ENCODE data around the gene CELF4. TPM values are rescaled to one million over a fixed set of nuclear protein-coding genes. Genes with fewer than 3 reads are reported as not detected.

CELF4 gene
- total and polyA plus RNA-seq, 2 experiments from 2014 or later = 0.24 TPM; not detected in 1

- H2AFZ ChIP-seq = no peak overlapping the region
- H3F3A ChIP-seq (ENCODE audit: insufficient read depth) = no peaks in the 10 kb centered on the region
- H3K79me2 ChIP-seq (ENCODE audit: insufficient read depth) = no peaks in the 10 kb centered on the region
- H3K36me3 ChIP-seq (ENCODE audit: low read depth) = no peaks in the 10 kb centered on the region
- H3K27ac ChIP-seq = no peak overlapping the region
- no peaks in the 10 kb centered on the region for H3K9me3 ChIP-seq (ENCODE audit: low read depth)
- H3K4me3 ChIP-seq = no peak overlapping the region
- TF ChIP-seq EZH2phosphoT487 (IDR thresholded peaks at IDR 0.05; ENCODE audit: insufficient read depth, low read depth) (no peak), EZH2 (IDR thresholded peaks at IDR 0.05; ENCODE audit: insufficient read depth, poor library complexity, severe bottlenecking) (no peak)
- H3K4me2 ChIP-seq (ENCODE audit: unreplicated experiment) = no peak overlapping the region
- no peaks in the 10 kb centered on the region for H3K9me2 ChIP-seq (ENCODE audit: insufficient read depth)
- no peak for DNase-seq
- 61 to 63% methylated on average over 10 of the region's 10 CpGs for WGBS, 2 experiments (ENCODE audit: low coverage in 1 of 2, low lambda C conversion rate in 2 of 2, missing lambda C conversion rate in 2 of 2)
- in situ Hi-C loops (cut with MboI) = no loop called here
- no peaks in the 10 kb centered on the region for H3K27me3 ChIP-seq (replicated peaks; ENCODE audit: insufficient read depth)
- H4K20me1 ChIP-seq (ENCODE audit: insufficient read depth) = no peaks in the 10 kb centered on the region
- no peaks in the 10 kb centered on the region for H3K4me1 ChIP-seq (ENCODE audit: insufficient read depth)
- no peak overlapping the region for H3K9ac ChIP-seq
Observed at GRCh38 chr18:37320317-37320716, 245.3 kb downstream of the CELF4 start.

- DNase-seq = no peak
- H4K20me1 ChIP-seq (ENCODE audit: insufficient read depth) = no peaks in the 10 kb centered on the region
- no peak overlapping the region for H3K27ac ChIP-seq
- in situ Hi-C loops (cut with MboI) = no loop called here
- H2AFZ ChIP-seq = no peak overlapping the region
- TF ChIP-seq EZH2phosphoT487 (IDR thresholded peaks at IDR 0.05; ENCODE audit: insufficient read depth, low read depth) (no peak), EZH2 (IDR thresholded peaks at IDR 0.05; ENCODE audit: insufficient read depth, poor library complexity, severe bottlenecking) (no peak)
- no peaks in the 10 kb centered on the region for H3K27me3 ChIP-seq (replicated peaks; ENCODE audit: insufficient read depth)
- H3K4me2 ChIP-seq (ENCODE audit: unreplicated experiment) = no peak overlapping the region
- no peak overlapping the region for H3K4me3 ChIP-seq
- no peak overlapping the region for H3K9ac ChIP-seq
- H3K4me1 ChIP-seq (ENCODE audit: insufficient read depth) = no peaks in the 10 kb centered on the region
- H3K36me3 ChIP-seq (ENCODE audit: low read depth) = no peaks in the 10 kb centered on the region
- WGBS, 2 experiments (ENCODE audit: low coverage in 1 of 2, low lambda C conversion rate in 2 of 2, missing lambda C conversion rate in 2 of 2) = 76 to 82% methylated on average over 16 of the region's 16 CpGs
- no peaks in the 10 kb centered on the region for H3F3A ChIP-seq (ENCODE audit: insufficient read depth)
- H3K79me2 ChIP-seq (ENCODE audit: insufficient read depth) = no peaks in the 10 kb centered on the region
- H3K9me2 ChIP-seq (ENCODE audit: insufficient read depth) = no peaks in the 10 kb centered on the region
- no peaks in the 10 kb centered on the region for H3K9me3 ChIP-seq (ENCODE audit: low read depth)
Observed at GRCh38 chr18:37318360-37319355, 246.9 kb downstream of the CELF4 start.

- in situ Hi-C loops (cut with MboI) = no loop called here
- WGBS, 2 experiments (ENCODE audit: low coverage in 1 of 2, low lambda C conversion rate in 2 of 2, missing lambda C conversion rate in 2 of 2) = 75 to 76% methylated on average over 2 of the region's 2 CpGs
- no peaks in the 10 kb centered on the region for H3F3A ChIP-seq (ENCODE audit: insufficient read depth)
- no peaks in the 10 kb centered on the region for H3K9me2 ChIP-seq (ENCODE audit: insufficient read depth)
- H3K27ac ChIP-seq = no peak overlapping the region
- H4K20me1 ChIP-seq (ENCODE audit: insufficient read depth) = no peaks in the 10 kb centered on the region
- H3K4me1 ChIP-seq (ENCODE audit: insufficient read depth) = no peaks in the 10 kb centered on the region
- H2AFZ ChIP-seq = no peak overlapping the region
- no peak for DNase-seq
- no peaks in the 10 kb centered on the region for H3K36me3 ChIP-seq (ENCODE audit: low read depth)
- no peak overlapping the region for H3K9ac ChIP-seq
- no peaks in the 10 kb centered on the region for H3K9me3 ChIP-seq (ENCODE audit: low read depth)
- H3K4me3 ChIP-seq = no peak overlapping the region
- H3K79me2 ChIP-seq (ENCODE audit: insufficient read depth) = no peaks in the 10 kb centered on the region
- no peak overlapping the region for H3K4me2 ChIP-seq (ENCODE audit: unreplicated experiment)
- no peak for TF ChIP-seq EZH2 (IDR thresholded peaks at IDR 0.05; ENCODE audit: insufficient read depth, poor library complexity, severe bottlenecking)
- no peak for TF ChIP-seq EZH2phosphoT487 (IDR thresholded peaks at IDR 0.05; ENCODE audit: insufficient read depth, low read depth)
- no peaks in the 10 kb centered on the region for H3K27me3 ChIP-seq (replicated peaks; ENCODE audit: insufficient read depth)
Observed at GRCh38 chr18:37317486-37317885, 248.1 kb downstream of the CELF4 start.

GRCh38 chr18:37316468-37316867, 249.1 kb downstream of the CELF4 start:
- Histone ChIP-seq H3K9ac (no peak overlapping the region), H3K27ac (no peak overlapping the region), H3K4me1 (ENCODE audit: insufficient read depth) (no peaks in the 10 kb centered on the region), H3K36me3 (ENCODE audit: low read depth) (no peaks in the 10 kb centered on the region), H2AFZ (no peak overlapping the region), H3K9me2 (ENCODE audit: insufficient read depth) (no peaks in the 10 kb centered on the region), H3K79me2 (ENCODE audit: insufficient read depth) (no peaks in the 10 kb centered on the region), H4K20me1 (ENCODE audit: insufficient read depth) (no peaks in the 10 kb centered on the region), H3K4me3 (no peak overlapping the region), H3K9me3 (ENCODE audit: low read depth) (no peaks in the 10 kb centered on the region), H3K27me3 (replicated peaks; ENCODE audit: insufficient read depth) (0 out of 2 replicates have a peak, but pooled peaks cover under 1% of the 10 kb centered on the region), H3F3A (ENCODE audit: insufficient read depth) (no peaks in the 10 kb centered on the region), H3K4me2 (ENCODE audit: unreplicated experiment) (no peak overlapping the region)
- no peak for DNase-seq
- in situ Hi-C loops (cut with MboI) = no loop called here
- WGBS, 2 experiments (ENCODE audit: low coverage in 1 of 2, low lambda C conversion rate in 2 of 2, missing lambda C conversion rate in 2 of 2) = 30 to 33% methylated on average over 1 of the region's 1 CpG
- TF ChIP-seq EZH2phosphoT487 (IDR thresholded peaks at IDR 0.05; ENCODE audit: insufficient read depth, low read depth) = no peak
- TF ChIP-seq EZH2 (IDR thresholded peaks at IDR 0.05; ENCODE audit: insufficient read depth, poor library complexity, severe bottlenecking) = no peak

Data from GM23248 (cell line).